NCI-H1417 (cell line): Measurements from ENCODE around the gene RARA.

Source experiments
- DNase-seq, 3 experiments: peaks; one replicate each; lab custom pipeline; 2025; lab: John Stamatoyannopoulos, UW

The RARA gene

GRCh38 chr17:40345161-40345993 is 36.4 kb downstream of the RARA start:
- peak in 2 of 3 experiments; percentile 62 to 73 for DNase-seq

GRCh38 chr17:40345994-40346764 is 37.2 kb downstream of the RARA start:
- DNase-seq = no peak

- no peak for DNase-seq
Observed at GRCh38 chr17:40346765-40347158, 37.8 kb downstream of the RARA start.

GRCh38 chr17:40347319-40348135 is 38.5 kb downstream of the RARA start:
- DNase-seq = no peak

- peak in 1 of 3 experiments; percentile 54 for DNase-seq
Observed at GRCh38 chr17:40348136-40348504, 39.1 kb downstream of the RARA start.

- peak in 2 of 3 experiments; percentile 72 to 82 for DNase-seq
Observed at GRCh38 chr17:40348562-40349476, 39.8 kb downstream of the RARA start.

GRCh38 chr17:40349477-40349894 is 40.5 kb downstream of the RARA start:
- peak in 1 of 3 experiments; percentile 39 for DNase-seq

- peak in 2 of 3 experiments; percentile 80 to 94 for DNase-seq
Observed at GRCh38 chr17:40349895-40350688, 41.1 kb downstream of the RARA start.

GRCh38 chr17:40350689-40351358 is 41.8 kb downstream of the RARA start:
- DNase-seq = peak in 2 of 3 experiments; percentile 90 to 95

GRCh38 chr17:40351359-40352236 is 42.6 kb downstream of the RARA start:
- DNase-seq = peak in 2 of 3 experiments; percentile 87 to 92

GRCh38 chr17:40352237-40352778 is 43.3 kb downstream of the RARA start:
- DNase-seq = no peak

- peak in 1 of 3 experiments; percentile 26 for DNase-seq
Observed at GRCh38 chr17:40352779-40353394, 43.9 kb downstream of the RARA start.

GRCh38 chr17:40354221-40355122 is 45.5 kb downstream of the RARA start:
- DNase-seq = no peak

- DNase-seq = peak; percentile 2 to 60 (median 33)
Observed at GRCh38 chr17:40355123-40355803, 46.3 kb downstream of the RARA start.

GRCh38 chr17:40355804-40356758 is 47.1 kb downstream of the RARA start:
- no peak for DNase-seq
